ENCODE data around the gene VCAN. TPM values are rescaled to one million over a fixed set of nuclear protein-coding genes. Genes with fewer than 3 reads are reported as not detected.

VCAN gene
- 455 and 1,493 TPM in 2 replicates for total RNA-seq (ENCODE audit: low replicate concordance)

- peak within 1 kb of the TSS; percentile 92 for H3K4me3 ChIP-seq (ENCODE audit: low read depth, low read length)
- peak; percentile 95 for DNase-seq (ENCODE audit: low read depth)
- no peak for TF ChIP-seq CTCF (IDR thresholded peaks at IDR 0.05; ENCODE audit: insufficient read depth, low read length)
Measured at GRCh38 chr5:83471405-83472212, at the start of gene VCAN. TSS of gene VCAN (plus strand) at chr5:83471744. CDS start at chr5:83483519, 11,775 bp downstream.

- DNase-seq (ENCODE audit: low read depth) = no peak
- H3K4me3 ChIP-seq (ENCODE audit: low read depth, low read length) = no peak overlapping the region
- TF ChIP-seq CTCF (IDR thresholded peaks at IDR 0.05; ENCODE audit: insufficient read depth, low read length) = no peak
Measured at GRCh38 chr5:83422284-83422683, 49.3 kb upstream of the VCAN start.

- no peak for TF ChIP-seq CTCF (IDR thresholded peaks at IDR 0.05; ENCODE audit: insufficient read depth, low read length)
- DNase-seq (ENCODE audit: low read depth) = no peak
- H3K4me3 ChIP-seq (ENCODE audit: low read depth, low read length) = no peak overlapping the region
Measured at GRCh38 chr5:83426855-83427254, 44.7 kb upstream of the VCAN start.

- no peak overlapping the region for H3K4me3 ChIP-seq (ENCODE audit: low read depth, low read length)
- DNase-seq (ENCODE audit: low read depth) = peak; percentile 76
- no peak for TF ChIP-seq CTCF (IDR thresholded peaks at IDR 0.05; ENCODE audit: insufficient read depth, low read length)
Measured at GRCh38 chr5:83428126-83428525, 43.4 kb upstream of the VCAN start.

- H3K4me3 ChIP-seq (ENCODE audit: low read depth, low read length) = no peak overlapping the region
- no peak for TF ChIP-seq CTCF (IDR thresholded peaks at IDR 0.05; ENCODE audit: insufficient read depth, low read length)
- no peak for DNase-seq (ENCODE audit: low read depth)
Measured at GRCh38 chr5:83428890-83429289, 42.7 kb upstream of the VCAN start.

- DNase-seq (ENCODE audit: low read depth) = peak; percentile 75
- TF ChIP-seq CTCF (IDR thresholded peaks at IDR 0.05; ENCODE audit: insufficient read depth, low read length) = peak; percentile 93
- no peak overlapping the region for H3K4me3 ChIP-seq (ENCODE audit: low read depth, low read length)
Measured at GRCh38 chr5:83430130-83431010, 41.2 kb upstream of the VCAN start.

All from fibroblast of the aortic adventitia (primary cell).